ENCODE measurements around the gene SLC7A10.

Gene SLC7A10

DNA sequence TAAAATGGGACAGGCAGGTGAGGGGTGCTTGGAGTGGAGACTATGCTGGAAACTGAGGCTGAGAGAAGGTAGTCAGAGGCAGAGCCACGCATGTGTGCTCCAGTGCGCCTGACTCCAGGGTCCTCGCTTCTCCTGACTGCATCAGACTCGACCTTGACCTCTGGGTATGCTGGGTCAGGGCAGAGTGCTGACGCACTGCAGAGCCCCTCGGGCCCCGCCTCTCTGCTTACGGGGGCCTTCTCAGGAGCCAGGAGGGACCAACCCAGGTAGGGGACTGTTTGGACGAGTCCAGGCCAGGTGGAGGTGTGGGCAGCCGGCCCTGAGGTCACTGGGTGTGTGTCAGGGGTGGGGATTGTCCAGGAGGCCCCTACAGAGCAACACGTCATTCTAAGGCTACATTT, 22.9 kb upstream of the SLC7A10 start:
- H3K27ac Mint-ChIP-seq: no peak overlapping the region
- H3K4me3 Mint-ChIP-seq: no peak overlapping the region
- TF ChIP-seq CTCF (IDR thresholded peaks at IDR 0.05): no peak
- H3K27me3 Mint-ChIP-seq (ENCODE audit: low read depth, poor library complexity): peaks cover 15% of the 10 kb centered on the region
- peak; percentile 35 for DNase-seq
- H3K36me3 Mint-ChIP-seq (ENCODE audit: low read depth): no peaks in the 10 kb centered on the region
- no peaks in the 10 kb centered on the region for H3K9me3 Mint-ChIP-seq
- H3K4me1 Mint-ChIP-seq: no peaks in the 10 kb centered on the region

DNA sequence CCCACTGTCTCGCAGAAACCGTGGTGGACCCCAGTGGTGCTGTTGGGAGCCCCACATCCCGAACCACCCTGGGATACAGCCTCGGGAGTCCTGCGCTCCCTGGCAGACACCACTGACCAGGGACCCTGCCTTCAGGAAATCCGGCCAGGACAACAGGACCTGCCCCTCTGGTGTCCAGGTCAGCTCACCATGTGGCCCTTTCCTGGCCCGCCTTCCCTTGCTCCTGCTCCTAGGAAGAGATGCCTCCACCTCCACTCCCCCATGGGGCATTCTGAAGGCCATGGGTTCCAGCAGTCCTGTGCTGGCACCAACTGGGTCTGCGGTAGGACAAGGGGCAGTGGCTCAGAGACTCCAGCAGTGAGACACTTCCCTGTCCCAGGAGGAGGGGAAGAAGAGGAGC, 22.5 kb upstream of the SLC7A10 start:
- DNase-seq: no peak
- Mint-ChIP-seq H3K27me3 (ENCODE audit: low read depth, poor library complexity) (peaks cover 18% of the 10 kb centered on the region), H3K4me1 (no peaks in the 10 kb centered on the region)

GRCh38 chr19:33247441-33247819, 21.8 kb upstream of the SLC7A10 start:
- Mint-ChIP-seq H3K36me3 (ENCODE audit: low read depth) (no peaks in the 10 kb centered on the region), H3K9me3 (no peaks in the 10 kb centered on the region), H3K27me3 (ENCODE audit: low read depth, poor library complexity) (peaks cover 22% of the 10 kb centered on the region), H3K4me3 (no peak overlapping the region), H3K4me1 (no peaks in the 10 kb centered on the region), H3K27ac (no peak overlapping the region)
- no peak for DNase-seq
- TF ChIP-seq CTCF (IDR thresholded peaks at IDR 0.05): no peak

More for the DNA sequence above, 22.5 kb upstream of the SLC7A10 start:
- Mint-ChIP-seq H3K9me3 (no peaks in the 10 kb centered on the region), H3K4me3 (no peak overlapping the region), H3K36me3 (ENCODE audit: low read depth) (no peaks in the 10 kb centered on the region), H3K27ac (no peak overlapping the region)
- TF ChIP-seq CTCF (IDR thresholded peaks at IDR 0.05): no peak

GRCh38 chr19:33246709-33247440, 21.2 kb upstream of the SLC7A10 start:
- DNase-seq: no peak
- no peak overlapping the region for H3K4me3 Mint-ChIP-seq

GRCh38 chr19:33245948-33246708, 20.5 kb upstream of the SLC7A10 start:
- H3K4me1 Mint-ChIP-seq: no peaks in the 10 kb centered on the region
- DNase-seq: no peak
- TF ChIP-seq CTCF (IDR thresholded peaks at IDR 0.05): peak; percentile 34
- no peak overlapping the region for H3K4me3 Mint-ChIP-seq
- peaks cover 22% of the 10 kb centered on the region for H3K27me3 Mint-ChIP-seq (ENCODE audit: low read depth, poor library complexity)
- no peak overlapping the region for H3K27ac Mint-ChIP-seq
- no peaks in the 10 kb centered on the region for H3K9me3 Mint-ChIP-seq
- no peaks in the 10 kb centered on the region for H3K36me3 Mint-ChIP-seq (ENCODE audit: low read depth)

More at GRCh38 chr19:33246709-33247440, 21.2 kb upstream of the SLC7A10 start:
- H3K27ac Mint-ChIP-seq: no peak overlapping the region
- no peaks in the 10 kb centered on the region for H3K9me3 Mint-ChIP-seq
- peaks cover 22% of the 10 kb centered on the region for H3K27me3 Mint-ChIP-seq (ENCODE audit: low read depth, poor library complexity)
- TF ChIP-seq CTCF (IDR thresholded peaks at IDR 0.05): no peak
- no peaks in the 10 kb centered on the region for H3K36me3 Mint-ChIP-seq (ENCODE audit: low read depth)
- no peaks in the 10 kb centered on the region for H3K4me1 Mint-ChIP-seq

Data from nephron progenitor cell (in vitro differentiated cells).